MCF 10A (cell line): ENCODE measurements around the gene MORN1. TPM values are rescaled to one million over a fixed set of nuclear protein-coding genes. Genes with fewer than 3 reads are reported as not detected.

Experiments used
- BruUV-seq: library from RNA; stranded (reverse); fragments of 400-500 nt; replicated peaks from 2 replicates; lab custom pipeline; 2021; lab: Mats Ljungman, UMichigan
- CTCF ChIA-PET: fragments of 300-600 bp; sonication (Branson Sonifier 250); formaldehyde crosslinking; extraction: SDS; loops from one replicate; lab custom pipeline; 2021; ENCODE audit warnings: antibody characterized with exemption, inconsistent platforms; lab: Yijun Ruan, JAX
- POLR2A ChIA-PET: fragments of 300-600, 350-650 bp; sonication (Branson Sonifier 250); formaldehyde crosslinking; extraction: SDS; loops from one replicate; lab custom pipeline; 2020; ENCODE audit warnings: antibody characterized with exemption, inconsistent platforms; lab: Yijun Ruan, JAX
- DNase-seq: peaks from one replicate; pipeline ENCODE4 v3.0.0-alpha.2; 2018; ENCODE audit not compliant: unreplicated experiment
- H3K27ac Mint-ChIP-seq: one replicate; pipeline ENCODE4 v1.8.0; 2022; ENCODE audit warnings: mild to moderate bottlenecking, low read depth, mixed read lengths; ENCODE audit not compliant: unreplicated experiment
- H3K27me3 Mint-ChIP-seq: one replicate; pipeline ENCODE4 v1.8.0; 2022; ENCODE audit warnings: mixed read lengths; ENCODE audit not compliant: insufficient read depth, unreplicated experiment
- H3K36me3 Mint-ChIP-seq: one replicate; pipeline ENCODE4 v1.8.0; 2022; ENCODE audit warnings: mild to moderate bottlenecking, moderate library complexity, mixed read lengths; ENCODE audit not compliant: insufficient read depth, unreplicated experiment
- H3K4me1 Mint-ChIP-seq: one replicate; pipeline ENCODE4 v1.8.0; 2022; ENCODE audit warnings: mixed read lengths; ENCODE audit not compliant: insufficient read depth, unreplicated experiment
- H3K4me3 Mint-ChIP-seq: one replicate; pipeline ENCODE4 v1.8.0; 2022; ENCODE audit warnings: mild to moderate bottlenecking, moderate library complexity, mixed read lengths; ENCODE audit not compliant: unreplicated experiment
- H3K9me3 Mint-ChIP-seq: one replicate; pipeline ENCODE4 v1.8.0; 2022; ENCODE audit warnings: mixed read lengths; ENCODE audit not compliant: unreplicated experiment
- CTCF ChIP-seq: fragments of 200-600 bp; IDR thresholded peaks from one replicate; pipeline ENCODE4 v1.8.0; 2022; ENCODE audit warnings: antibody characterized with exemption, mild to moderate bottlenecking; ENCODE audit not compliant: unreplicated experiment
- intact Hi-C: fragments of 100-400 bp; cut with micrococcal nuclease; formaldehyde crosslinking; loops from 2 replicates; pipeline ENCODE4 v1.14.1; 2022
- total RNA-seq: library from RNA; stranded (reverse); gene quantifications from 2 replicates; pipeline ENCODE4 v1.2.3, GENCODE V29; 2022

Gene MORN1
- total RNA-seq, 1 experiment from 2014 or later = 19.4 TPM

- no peak overlapping the region for H3K27ac Mint-ChIP-seq
- no peak for DNase-seq
- POLR2A ChIA-PET = no interaction called here
- H3K9me3 Mint-ChIP-seq = no peaks in the 10 kb centered on the region
- TF ChIP-seq CTCF = no peak
- intact Hi-C loops = no loop called here
- no peak overlapping the region for H3K4me3 Mint-ChIP-seq
- peaks cover 15% of the 10 kb centered on the region for H3K36me3 Mint-ChIP-seq
- CTCF ChIA-PET = no interaction called here
- no peaks in the 10 kb centered on the region for H3K27me3 Mint-ChIP-seq
- H3K4me1 Mint-ChIP-seq = no peaks in the 10 kb centered on the region
- no TSS peak for BruUV-seq
These were observed 43.7 kb upstream of the MORN1 start for GRCh38 chr1:2435091-2435490.

- no TSS peak for BruUV-seq
- intact Hi-C loops = no loop called here
- Mint-ChIP-seq H3K36me3 (peaks cover 14% of the 10 kb centered on the region), H3K4me1 (no peaks in the 10 kb centered on the region), H3K4me3 (no peak overlapping the region), H3K27me3 (no peaks in the 10 kb centered on the region), H3K27ac (no peak overlapping the region), H3K9me3 (no peaks in the 10 kb centered on the region)
- ChIA-PET POLR2A (no interaction called here), CTCF (interaction anchor here (0.7 kb wide), 3 partner anchors 61 to 166 kb away, joined by 3 to 4 read pairs (median 3); partner anchors contain the start of gene PANK4)
- DNase-seq = no peak
- no peak for TF ChIP-seq CTCF
These were observed 42.7 kb upstream of the MORN1 start for GRCh38 chr1:2433936-2434655.

- no TSS peak for BruUV-seq
- Mint-ChIP-seq H3K27me3 (no peaks in the 10 kb centered on the region), H3K4me1 (no peaks in the 10 kb centered on the region), H3K4me3 (no peak overlapping the region), H3K9me3 (no peaks in the 10 kb centered on the region), H3K36me3 (peaks cover 14% of the 10 kb centered on the region), H3K27ac (no peak overlapping the region)
- no peak for TF ChIP-seq CTCF
- intact Hi-C loops = no loop called here
- ChIA-PET CTCF (interaction anchor here (0.7 kb wide), 1 partner anchor 68 kb away, joined by 3 read pairs; no protein-coding TSS in a partner anchor), POLR2A (no interaction called here)
- DNase-seq = no peak
These were observed 41.8 kb upstream of the MORN1 start for GRCh38 chr1:2433196-2433595.

DNA sequence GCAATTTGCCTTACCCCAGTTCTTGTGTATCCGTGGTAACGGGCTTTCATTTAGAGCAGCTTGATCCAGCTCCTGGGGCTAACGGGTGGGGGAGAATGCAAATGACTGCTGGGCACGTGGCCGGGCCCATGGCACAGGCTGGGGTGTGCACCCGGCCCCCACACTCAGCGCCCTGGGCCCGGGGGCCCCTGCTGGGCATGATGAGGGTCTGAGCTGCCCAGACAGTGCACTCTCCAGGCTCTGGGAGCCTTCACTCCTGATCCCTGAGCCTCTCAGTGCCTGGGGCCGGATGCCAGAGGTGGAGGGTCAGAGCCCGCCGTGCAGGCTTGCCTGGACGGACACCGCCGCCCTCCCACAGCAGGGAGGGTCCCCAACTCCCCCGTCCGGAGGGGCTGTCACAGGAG is 41.1 kb upstream of the MORN1 start:
- CTCF ChIA-PET = interaction anchor here (0.8 to 2.8 kb wide), 2 partner anchors 116 to 992 kb away, joined by 3 to 14 read pairs; no protein-coding TSS in a partner anchor
- Mint-ChIP-seq H3K36me3 (peaks cover 14% of the 10 kb centered on the region), H3K27me3 (no peaks in the 10 kb centered on the region), H3K9me3 (no peaks in the 10 kb centered on the region), H3K4me1 (no peaks in the 10 kb centered on the region), H3K4me3 (no peak overlapping the region), H3K27ac (no peak overlapping the region)
- no TSS peak for BruUV-seq
- TF ChIP-seq CTCF = no peak
- intact Hi-C loops = no loop called here
- POLR2A ChIA-PET = no interaction called here
- no peak for DNase-seq
